ENCODE measurements around the gene MYH16.
A peak's percentile ranks its signal among the peaks of the same experiment; 100 is the strongest.
"Not testable (repeated sequence)": the region's sequence is repeated elsewhere in the genome, so short reads cannot be mapped to it uniquely, and the experiment has no call there.

Gene MYH16

DNA sequence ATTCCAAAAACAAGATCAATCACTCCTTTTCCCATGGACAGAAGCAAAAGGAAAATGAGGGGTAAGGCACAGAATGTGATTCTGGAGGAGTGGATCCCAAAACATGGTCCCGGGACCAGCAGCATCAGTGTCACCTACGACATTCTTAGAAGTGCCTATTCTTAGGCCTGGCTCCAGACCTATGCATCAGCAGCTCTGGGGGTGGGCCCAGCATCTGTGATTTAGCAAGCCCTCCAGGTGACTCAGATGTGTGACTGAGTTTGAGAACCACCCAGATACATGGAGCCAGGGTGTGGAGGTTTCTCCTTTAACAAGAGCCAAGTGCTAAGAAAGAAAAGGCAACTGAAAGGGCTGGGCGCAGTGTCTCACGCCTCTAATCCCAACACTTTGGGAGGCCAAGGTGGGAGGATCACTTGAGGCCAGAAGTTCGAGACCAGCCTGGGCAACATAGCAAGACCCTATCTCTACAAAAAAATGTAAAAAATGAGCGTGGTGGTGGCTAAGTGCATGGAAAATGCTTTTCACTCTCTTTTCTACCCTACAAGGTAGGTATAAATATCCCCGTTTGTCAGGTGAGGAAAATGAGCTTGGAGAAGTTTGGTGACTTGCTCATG is 35.9 kb downstream of the MYH16 start:
- DNase-seq: no peak

DNA sequence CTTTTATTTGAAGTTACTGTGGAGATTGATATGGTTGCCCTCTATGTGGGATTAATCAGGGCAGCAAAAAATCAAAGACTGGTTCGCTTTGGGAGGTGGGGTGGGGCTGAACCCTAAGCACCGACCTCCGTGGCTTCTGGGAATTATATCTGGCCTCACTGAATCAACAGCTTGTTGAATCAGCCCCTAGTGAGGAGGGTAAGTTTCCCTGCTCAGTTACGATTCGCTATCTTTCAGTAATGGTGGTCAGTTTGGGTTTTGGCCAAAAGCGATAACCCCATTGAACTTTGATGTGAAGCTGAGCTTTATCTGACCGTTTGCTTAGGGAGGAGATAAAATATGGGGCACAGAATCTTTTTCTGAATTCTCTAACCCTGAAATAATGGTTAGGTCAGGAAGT is 36.5 kb downstream of the MYH16 start:
- no peak for DNase-seq

DNA sequence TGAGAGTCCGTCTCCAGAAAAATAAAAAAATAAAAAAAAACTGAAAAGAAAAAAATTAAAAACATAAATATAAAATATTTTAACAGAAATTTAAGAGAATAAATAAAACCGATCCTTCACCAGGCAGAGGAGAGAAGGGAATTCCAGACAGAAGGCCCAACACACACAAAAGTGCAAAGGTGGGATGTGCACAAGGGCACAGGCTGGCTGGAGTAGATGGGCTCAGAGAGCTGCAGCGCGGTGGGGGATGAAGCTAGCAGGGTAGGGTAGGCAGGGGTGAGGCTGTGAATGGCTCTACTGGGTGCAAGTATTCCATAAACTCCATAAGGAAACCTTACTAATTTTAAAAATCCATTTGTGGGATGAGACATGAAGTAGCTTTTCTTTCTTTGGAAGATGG is 37.4 kb downstream of the MYH16 start:
- no peak for DNase-seq

DNA sequence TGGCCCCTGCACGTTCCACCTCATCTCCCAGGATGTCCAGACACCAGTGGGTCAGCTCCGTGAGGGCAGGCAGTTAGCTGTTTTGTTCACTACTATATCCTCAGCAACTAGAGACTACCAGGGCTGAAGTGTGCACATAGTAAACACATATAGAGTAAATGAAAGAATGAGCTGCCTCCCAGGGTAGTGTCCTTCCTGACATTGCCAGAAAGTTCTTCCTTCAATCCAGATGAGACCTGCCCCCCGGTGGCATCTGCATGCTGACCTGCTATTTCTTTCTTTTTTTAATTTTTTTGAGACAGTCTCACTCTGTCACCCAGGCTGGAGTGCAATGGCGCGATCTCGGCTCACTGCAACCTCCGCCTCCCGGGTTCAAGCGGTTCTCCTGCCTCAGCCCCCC is 39.1 kb downstream of the MYH16 start:
- DNase-seq: no peak

- peak; percentile 65 for DNase-seq
These were observed 39.9 kb downstream of the MYH16 start for GRCh38 chr7:99312316-99313203.

- no peak for DNase-seq
These were observed 40.5 kb downstream of the MYH16 start for GRCh38 chr7:99313204-99313573.

DNA sequence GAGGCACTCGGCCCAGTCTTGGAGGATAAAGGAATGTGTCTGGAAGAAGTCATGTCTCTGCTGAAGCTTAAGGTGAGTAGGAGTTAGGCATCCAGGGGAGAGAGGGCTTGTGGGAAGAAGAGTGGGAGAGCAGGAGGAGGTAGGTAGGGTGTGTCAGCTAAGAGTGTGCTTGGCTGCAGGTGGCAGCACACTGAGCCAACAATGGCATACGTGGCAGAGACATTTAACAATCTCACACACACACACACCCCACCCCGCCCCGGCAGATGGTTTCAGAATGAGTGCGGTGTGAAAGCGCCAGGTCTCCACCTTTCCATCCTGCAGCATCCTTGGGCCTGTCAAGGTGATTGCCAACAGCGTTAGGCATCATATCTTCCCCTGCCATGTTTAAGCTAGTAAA is 41.9 kb downstream of the MYH16 start:
- DNase-seq: no peak

DNA sequence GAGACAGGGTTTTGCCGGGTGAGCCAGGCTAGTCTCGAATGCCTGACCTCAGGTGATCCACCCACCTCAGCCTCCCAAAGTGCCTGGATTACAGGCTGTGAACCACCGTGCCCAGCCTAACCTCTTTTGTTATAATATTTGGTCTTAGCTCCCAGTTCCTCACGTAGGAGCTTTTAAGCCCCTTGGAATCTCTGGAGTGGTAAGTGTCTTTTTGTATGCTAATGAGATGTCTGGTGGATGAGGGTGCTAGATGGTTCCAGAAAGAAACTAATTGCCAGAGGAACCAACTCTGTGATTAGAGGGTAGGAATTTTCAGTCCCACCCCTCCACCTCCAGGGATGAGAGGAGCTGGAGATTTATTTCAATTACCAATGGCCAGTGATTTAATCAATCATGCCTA is 47.7 kb downstream of the MYH16 start:
- no peak for DNase-seq

GRCh38 chr7:99322659-99323058 is 50.0 kb downstream of the MYH16 start:
- not testable (repeated sequence) for DNase-seq

- DNase-seq: no peak
These were observed 51.9 kb downstream of the MYH16 start for GRCh38 chr7:99324559-99324958.

GRCh38 chr7:99325001-99325493 is 52.4 kb downstream of the MYH16 start:
- no peak for DNase-seq

- DNase-seq: peak; percentile 89
These were observed 53.2 kb downstream of the MYH16 start, which contains the start of gene ARPC1A for GRCh38 chr7:99325592-99326407. ARPC1A (plus strand) TSS chr7:99325898; CDS start chr7:99333354, 7,456 bp downstream.

DNA sequence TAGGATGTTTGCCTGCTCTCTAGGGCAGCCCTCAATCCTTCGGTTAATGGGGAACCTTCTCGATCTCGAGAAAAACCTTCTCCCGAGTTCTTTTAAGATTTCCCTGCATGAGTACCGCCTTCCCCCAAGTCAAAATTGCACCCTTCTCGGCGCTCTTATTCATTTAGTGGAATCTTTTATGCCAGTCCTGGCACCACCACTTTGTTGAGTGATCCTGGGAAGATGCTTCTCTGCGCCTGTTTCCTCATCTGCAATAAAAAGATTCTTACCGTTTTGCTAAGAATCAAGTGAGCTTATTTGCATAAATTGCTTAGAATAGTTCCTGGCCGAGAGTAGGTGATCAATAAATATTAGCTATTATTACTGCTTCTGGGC is 53.8 kb downstream of the MYH16 start:
- DNase-seq: no peak

DNA sequence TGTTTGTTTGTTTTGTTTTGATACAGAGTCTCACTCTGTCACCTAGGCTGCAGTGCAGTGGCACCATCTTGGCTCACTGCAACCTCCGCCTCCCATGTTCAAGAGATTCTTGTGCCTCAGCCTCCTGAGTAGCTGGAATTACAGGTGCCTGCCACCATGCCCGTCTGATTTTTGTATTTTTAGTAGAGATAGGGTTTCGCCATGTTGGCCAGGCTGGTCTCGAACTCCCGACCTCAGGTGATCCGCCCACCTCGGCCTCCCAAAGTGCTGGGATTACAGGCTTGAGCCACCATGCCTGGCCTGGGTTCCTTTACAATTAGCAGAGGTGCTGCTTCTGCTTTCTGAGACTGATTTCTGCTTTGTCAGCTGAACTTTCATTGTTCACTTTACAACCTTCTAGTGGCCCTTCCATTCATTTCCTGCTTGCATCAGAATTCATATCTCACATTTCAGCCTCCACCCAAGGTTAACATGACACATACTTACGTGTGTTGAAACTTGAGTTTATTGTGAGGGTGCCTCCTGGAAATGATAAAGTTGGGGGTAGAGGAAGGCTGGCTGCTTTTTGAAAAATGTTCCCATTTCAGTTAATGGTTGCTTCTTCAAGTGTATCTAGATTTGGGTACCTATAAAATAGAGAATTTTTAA is 57.8 kb downstream of the MYH16 start:
- not testable (repeated sequence) for DNase-seq

- no peak for DNase-seq
These were observed 58.4 kb downstream of the MYH16 start for GRCh38 chr7:99331002-99331401.

DNA sequence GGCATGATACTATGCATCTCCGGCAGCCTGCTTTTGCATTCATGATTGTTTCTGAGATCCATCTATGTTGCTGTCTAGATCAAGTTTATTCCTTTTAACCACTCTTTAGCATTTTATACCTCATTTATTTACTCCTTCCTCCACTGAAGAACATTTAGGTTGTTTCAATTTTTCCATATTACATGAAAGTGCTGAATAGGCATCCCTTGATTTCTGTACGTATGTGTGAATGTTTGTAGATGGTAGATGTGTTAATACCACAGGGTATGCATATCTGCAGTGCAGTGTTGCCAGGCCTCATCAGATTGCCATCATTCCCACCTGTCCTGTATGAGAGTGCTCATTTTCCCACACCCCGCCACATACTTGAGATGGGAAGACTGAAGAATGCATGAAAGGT is 67.0 kb downstream of the MYH16 start:
- DNase-seq: no peak

DNA sequence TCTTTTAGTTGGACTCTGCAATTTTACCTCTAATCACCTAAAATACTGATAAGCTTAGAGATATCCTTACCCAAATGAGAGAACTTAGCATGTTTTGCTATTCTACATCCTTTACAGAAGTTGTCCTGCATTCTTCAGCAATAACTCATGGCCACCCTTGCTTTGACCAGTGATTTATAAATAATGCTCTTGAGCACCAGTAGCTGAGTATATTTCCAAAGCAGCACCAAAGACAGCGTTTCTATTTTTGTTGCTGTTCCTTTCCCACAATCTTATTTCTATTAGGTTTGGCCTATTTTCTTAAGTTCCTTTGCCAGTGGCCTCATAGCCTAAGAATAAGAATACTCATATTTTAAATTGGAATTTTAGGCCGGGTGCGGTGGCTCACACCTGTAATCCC is 68.0 kb downstream of the MYH16 start:
- DNase-seq: no peak

DNA sequence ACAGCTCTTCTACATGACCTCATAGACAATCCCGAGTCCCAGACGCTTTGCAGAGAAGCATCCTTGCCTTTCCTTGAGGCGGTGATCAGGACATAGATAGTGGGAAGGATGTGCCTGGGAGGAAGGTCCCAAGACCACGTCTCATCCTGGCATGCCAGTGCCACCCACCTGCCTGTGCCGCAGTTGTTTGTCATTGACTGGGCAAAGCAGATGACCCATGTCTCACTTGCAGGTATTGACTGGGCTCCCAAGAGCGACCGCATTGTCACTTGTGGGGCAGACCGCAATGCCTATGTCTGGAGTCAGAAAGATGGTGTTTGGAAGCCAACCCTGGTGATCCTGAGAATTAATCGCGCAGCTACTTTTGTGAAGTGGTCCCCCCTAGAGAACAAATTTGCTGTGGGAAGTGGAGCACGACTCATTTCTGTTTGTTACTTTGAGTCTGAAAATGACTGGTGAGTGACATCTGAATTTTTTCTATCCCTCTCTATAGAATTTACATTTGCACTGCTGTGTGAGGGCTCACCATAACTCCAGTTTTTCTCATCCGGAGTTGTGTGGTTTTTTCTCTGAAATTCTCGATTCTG is 71.5 kb downstream of the MYH16 start:
- DNase-seq: no peak

GRCh38 chr7:99350641-99351040 is 78.0 kb downstream of the MYH16 start:
- not testable (repeated sequence) for DNase-seq

DNA sequence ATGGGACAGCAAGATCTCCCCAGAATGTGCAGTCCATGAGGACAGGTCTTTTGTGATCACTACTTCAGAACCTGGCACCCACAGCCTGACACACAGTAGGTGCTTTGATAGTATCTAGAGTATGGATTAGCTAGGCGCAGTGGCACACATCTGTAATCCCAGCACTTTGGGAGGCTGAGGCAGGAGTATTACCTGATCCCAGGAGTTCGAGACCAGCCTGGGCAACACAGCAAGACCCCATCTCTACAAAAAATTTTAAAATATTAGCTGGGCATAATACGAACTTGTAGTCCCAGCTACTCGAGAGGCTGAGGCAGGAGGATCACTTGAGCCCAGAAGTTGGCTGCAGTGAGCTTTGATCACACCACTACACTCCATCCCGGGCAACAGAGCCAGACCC is 79.6 kb downstream of the MYH16 start:
- no peak for DNase-seq

GRCh38 chr7:99355098-99355497 is 82.5 kb downstream of the MYH16 start:
- DNase-seq: no peak

GRCh38 chr7:99357701-99358490 is 85.3 kb downstream of the MYH16 start:
- DNase-seq: no peak
